GM18520 (cell line): ENCODE data around the gene SEC11A.
"Not testable (repeated sequence)": the region's sequence is repeated elsewhere in the genome, so short reads cannot be mapped to it uniquely, and the experiment has no call there.

Source experiments
- ATAC-seq: cut with Tn5 transposase; IDR thresholded peaks from one replicate; pipeline ENCODE4 v1.9.1; 2021; ENCODE audit not compliant: unreplicated experiment

SEC11A gene

GRCh38 chr15:84716036-84716732 lies at the start of gene SEC11A:
TSS of gene SEC11A (minus strand) at chr15:84716139. CDS start at chr15:84716075, 64 bp downstream.
- peak; percentile 94 for ATAC-seq

- no peak for ATAC-seq
Measured at GRCh38 chr15:84765675-84766074, 49.7 kb upstream of the SEC11A start.

- no peak for ATAC-seq
Measured at GRCh38 chr15:84764989-84765388, 49.0 kb upstream of the SEC11A start.

- no peak for ATAC-seq
Measured at GRCh38 chr15:84764585-84764984, 48.6 kb upstream of the SEC11A start.

- ATAC-seq = no peak
Measured at GRCh38 chr15:84762840-84763572, 47.1 kb upstream of the SEC11A start.

- peak; percentile 44 for ATAC-seq
Measured at GRCh38 chr15:84761607-84762131, 45.7 kb upstream of the SEC11A start.

GRCh38 chr15:84760219-84760618 lies 44.3 kb upstream of the SEC11A start:
- no peak for ATAC-seq

GRCh38 chr15:84759018-84759417 lies 43.1 kb upstream of the SEC11A start:
- no peak for ATAC-seq

- no peak for ATAC-seq
Measured at GRCh38 chr15:84755736-84756527, 40.0 kb upstream of the SEC11A start.

GRCh38 chr15:84754889-84755288 lies 39.0 kb upstream of the SEC11A start:
- not testable (repeated sequence) for ATAC-seq

- ATAC-seq = no peak
Measured at GRCh38 chr15:84752700-84753099, 36.8 kb upstream of the SEC11A start.

GRCh38 chr15:84752195-84752594 lies 36.3 kb upstream of the SEC11A start:
- no peak for ATAC-seq

- not testable (repeated sequence) for ATAC-seq
Measured at GRCh38 chr15:84751721-84752120, 35.8 kb upstream of the SEC11A start.

GRCh38 chr15:84750583-84751092 lies 34.7 kb upstream of the SEC11A start:
- no peak for ATAC-seq

GRCh38 chr15:84749111-84749991 lies 33.4 kb upstream of the SEC11A start:
- no peak for ATAC-seq

GRCh38 chr15:84748274-84749110 lies 32.6 kb upstream of the SEC11A start, which contains the start of gene ZNF592:
TSS of gene ZNF592 (plus strand) at chr15:84748592. CDS start at chr15:84782676, 34,084 bp downstream.
- peak; percentile 37 for ATAC-seq

- peak; percentile 33 for ATAC-seq
Measured at GRCh38 chr15:84747416-84748273, 31.7 kb upstream of the SEC11A start.

- ATAC-seq = no peak
Measured at GRCh38 chr15:84741121-84741520, 25.2 kb upstream of the SEC11A start.
